Testis (tissue), 2 donors: Measurements from ENCODE around the gene ATM.

Experiments used
- POLR2A ChIP-seq: fragments of 450-650 bp; IDR thresholded peaks from one replicate; pipeline ENCODE4 v1.6.1; 2017; ENCODE audit warnings: antibody characterized with exemption, mild to moderate bottlenecking, moderate library complexity
- TF ChIP-seq, protein P1 (sequence below), 3 experiments: fragments of 450-650 bp in 2 of 3; fragments of 200-600 bp in 1 of 3; sonication (generic) in 1 of 3; IDR thresholded peaks; one replicate each; pipeline ENCODE4 v1.5.1; 2016 to 2019; ENCODE audit warnings: antibody characterized with exemption in 3 of 3, mild to moderate bottlenecking in 2 of 3, moderate library complexity in 1 of 3

DNA sequence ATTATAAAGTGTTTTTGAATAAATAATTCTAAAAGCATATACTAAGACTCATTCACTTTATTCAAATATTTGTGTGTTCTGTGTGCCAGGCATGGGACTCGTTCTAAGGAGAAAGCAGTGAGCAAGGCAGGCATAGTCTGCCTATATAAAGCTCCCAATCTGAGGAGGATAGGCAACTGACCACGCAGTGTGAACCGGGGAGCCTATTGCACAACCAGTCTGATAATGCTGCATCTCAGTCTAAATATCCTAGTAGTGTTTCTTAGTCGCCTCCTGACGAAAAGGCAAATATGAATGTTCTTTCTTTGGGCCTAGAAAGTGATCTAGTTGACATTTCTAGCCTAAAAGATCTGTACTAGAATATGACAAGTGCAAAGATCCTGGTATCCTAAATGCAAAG lies 146.2 kb downstream of the ATM start:
- TF ChIP-seq, protein P1, sequence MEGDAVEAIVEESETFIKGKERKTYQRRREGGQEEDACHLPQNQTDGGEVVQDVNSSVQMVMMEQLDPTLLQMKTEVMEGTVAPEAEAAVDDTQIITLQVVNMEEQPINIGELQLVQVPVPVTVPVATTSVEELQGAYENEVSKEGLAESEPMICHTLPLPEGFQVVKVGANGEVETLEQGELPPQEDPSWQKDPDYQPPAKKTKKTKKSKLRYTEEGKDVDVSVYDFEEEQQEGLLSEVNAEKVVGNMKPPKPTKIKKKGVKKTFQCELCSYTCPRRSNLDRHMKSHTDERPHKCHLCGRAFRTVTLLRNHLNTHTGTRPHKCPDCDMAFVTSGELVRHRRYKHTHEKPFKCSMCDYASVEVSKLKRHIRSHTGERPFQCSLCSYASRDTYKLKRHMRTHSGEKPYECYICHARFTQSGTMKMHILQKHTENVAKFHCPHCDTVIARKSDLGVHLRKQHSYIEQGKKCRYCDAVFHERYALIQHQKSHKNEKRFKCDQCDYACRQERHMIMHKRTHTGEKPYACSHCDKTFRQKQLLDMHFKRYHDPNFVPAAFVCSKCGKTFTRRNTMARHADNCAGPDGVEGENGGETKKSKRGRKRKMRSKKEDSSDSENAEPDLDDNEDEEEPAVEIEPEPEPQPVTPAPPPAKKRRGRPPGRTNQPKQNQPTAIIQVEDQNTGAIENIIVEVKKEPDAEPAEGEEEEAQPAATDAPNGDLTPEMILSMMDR (IDR thresholded peaks at IDR 0.05), result no peak
- no peak for TF ChIP-seq POLR2A
